GM18867 (cell line): Measurements from ENCODE around the gene ADAMTS8.
A peak's percentile ranks its signal among the peaks of the same experiment; 100 is the strongest.
"Not testable (repeated sequence)": the region's sequence is repeated elsewhere in the genome, so short reads cannot be mapped to it uniquely, and the experiment has no call there.

Source experiments
- ATAC-seq: cut with Tn5 transposase; IDR thresholded peaks from one replicate; pipeline ENCODE4 v1.9.1; 2021; ENCODE audit warnings: mild to moderate bottlenecking, moderate library complexity; ENCODE audit not compliant: unreplicated experiment

The ADAMTS8 gene

DNA sequence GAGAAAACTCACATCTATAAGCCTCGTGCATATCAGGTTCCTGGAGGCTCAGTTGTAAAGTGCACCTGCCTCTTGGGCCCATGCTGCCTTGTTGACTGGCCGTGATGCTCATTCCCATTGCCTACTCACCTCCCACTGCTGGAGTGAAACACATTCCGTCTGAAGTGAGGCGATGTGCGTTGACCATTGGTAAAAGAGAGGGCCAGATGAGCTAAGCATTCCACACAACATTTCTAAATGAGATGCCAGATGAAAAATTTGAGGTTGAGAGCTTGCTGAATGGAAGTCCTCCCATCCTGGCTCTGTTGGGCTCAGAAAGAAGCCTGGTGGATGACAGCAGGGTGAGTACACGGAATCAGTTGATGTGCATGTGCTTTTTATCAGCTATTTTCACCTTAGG is 11.5 kb upstream of the ADAMTS8 start:
- no peak for ATAC-seq

GRCh38 chr11:130439160-130439519 is 10.7 kb upstream of the ADAMTS8 start:
- ATAC-seq: no peak

DNA sequence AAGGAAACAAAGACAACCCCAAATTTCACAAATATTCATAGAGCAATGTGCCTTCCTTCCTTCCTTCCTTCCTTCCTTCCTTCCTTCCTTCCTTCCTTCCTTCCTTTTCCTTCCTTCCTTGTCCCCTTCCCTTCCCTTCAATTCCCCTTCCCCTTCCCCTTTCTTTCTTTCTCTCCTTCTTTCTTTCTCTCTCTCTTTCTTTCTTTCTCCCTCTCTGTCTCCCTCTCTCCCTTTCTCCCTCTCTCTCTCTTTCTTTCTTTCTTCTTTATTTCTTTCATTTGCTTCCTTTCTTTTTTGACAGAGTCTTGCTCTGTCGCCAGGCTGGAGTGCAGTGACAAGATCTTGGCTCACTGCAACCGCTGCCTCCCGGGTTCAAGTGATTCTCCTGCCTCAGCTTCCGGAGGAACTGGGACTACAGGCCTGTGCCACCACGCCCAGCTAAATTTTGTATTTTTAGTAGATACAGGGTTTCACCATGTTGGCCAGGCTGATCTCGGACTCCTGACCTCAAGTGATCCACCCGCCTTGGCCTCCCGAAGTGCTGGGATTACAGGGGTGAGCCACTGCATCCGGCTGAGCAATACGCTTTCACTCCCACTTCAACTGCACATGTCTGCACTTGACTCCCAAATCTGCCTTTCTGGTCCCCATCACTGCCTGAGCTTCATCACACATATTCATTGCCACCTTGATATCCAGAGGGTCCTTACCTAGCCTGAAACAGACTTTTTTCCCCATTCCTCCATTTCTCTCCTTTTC is 10.2 kb upstream of the ADAMTS8 start:
- ATAC-seq: not testable (repeated sequence)

GRCh38 chr11:130437848-130438247 is 9.4 kb upstream of the ADAMTS8 start:
- no peak for ATAC-seq

- no peak for ATAC-seq
Measured at GRCh38 chr11:130436171-130436570, 7.8 kb upstream of the ADAMTS8 start.

DNA sequence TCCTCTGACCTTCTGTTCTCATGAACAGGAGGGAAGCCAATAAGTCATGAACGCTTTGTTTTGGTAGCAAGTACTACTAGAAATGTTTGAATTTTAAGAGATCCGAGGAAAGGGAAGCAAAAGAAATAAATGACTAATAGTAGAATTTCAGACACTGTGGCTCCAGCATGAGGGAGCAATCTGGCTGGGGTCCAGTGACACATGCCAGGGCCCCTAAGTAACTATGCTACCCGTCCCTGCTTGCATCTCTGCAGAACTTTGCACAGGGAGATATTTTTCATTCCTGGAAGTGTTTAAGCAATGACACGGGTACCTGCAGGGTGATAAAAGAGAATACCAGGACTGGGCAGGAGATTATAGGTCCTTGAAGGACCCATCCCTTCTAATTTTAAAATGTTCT is 7.3 kb upstream of the ADAMTS8 start:
- no peak for ATAC-seq

DNA sequence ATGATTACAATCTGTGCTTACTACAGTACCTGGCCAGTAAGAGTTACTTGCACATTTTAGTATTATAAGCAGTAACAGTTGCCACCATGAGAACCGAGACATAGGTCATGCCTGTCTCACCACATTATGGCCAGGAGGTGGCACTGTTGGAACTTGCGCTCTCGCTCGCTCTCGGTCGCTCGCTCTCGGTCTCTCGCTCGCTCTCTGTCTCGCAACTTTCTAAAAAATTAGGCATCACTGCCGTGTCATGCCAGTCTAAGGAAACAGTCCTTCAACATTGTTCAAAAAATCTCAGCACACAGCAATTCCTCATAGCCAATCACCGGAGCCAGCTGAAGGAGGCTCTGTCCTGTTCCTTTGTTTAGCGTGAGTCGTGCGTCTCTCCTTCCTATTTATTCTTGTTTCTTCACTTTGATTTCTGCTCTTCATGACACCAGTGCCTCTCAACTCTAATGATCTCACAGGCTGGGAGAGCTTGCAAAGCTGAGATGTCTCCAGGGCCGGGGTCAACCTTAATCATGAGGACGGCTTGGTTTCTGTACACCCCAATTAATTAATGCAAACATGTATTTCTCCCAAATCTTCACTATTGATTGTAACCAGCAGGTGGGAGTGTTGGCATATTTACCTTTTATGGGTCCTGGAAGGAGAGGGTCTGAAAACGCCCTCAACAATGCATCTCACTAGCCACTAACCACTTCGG is 6.3 kb upstream of the ADAMTS8 start:
- peak; percentile 89 for ATAC-seq

DNA sequence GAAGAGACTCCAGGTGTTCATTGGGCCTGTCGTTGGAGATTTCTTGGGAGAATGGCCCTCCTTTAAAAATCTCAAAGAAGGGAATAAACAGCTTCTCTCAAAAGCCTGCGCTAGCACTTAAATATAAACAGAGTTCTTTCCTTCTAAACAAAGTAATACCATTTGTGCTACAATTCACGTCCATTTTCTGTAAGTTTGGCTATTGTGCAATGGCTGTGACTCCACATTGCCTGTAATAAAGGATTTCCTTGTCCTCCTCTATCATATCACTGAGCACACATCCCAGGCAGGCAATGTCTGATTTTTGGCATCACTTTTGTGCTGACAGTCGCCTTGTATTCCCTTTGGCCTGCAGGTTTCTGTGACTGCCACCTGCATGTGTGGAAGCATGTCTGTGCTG is 4.9 kb upstream of the ADAMTS8 start:
- ATAC-seq: no peak

DNA sequence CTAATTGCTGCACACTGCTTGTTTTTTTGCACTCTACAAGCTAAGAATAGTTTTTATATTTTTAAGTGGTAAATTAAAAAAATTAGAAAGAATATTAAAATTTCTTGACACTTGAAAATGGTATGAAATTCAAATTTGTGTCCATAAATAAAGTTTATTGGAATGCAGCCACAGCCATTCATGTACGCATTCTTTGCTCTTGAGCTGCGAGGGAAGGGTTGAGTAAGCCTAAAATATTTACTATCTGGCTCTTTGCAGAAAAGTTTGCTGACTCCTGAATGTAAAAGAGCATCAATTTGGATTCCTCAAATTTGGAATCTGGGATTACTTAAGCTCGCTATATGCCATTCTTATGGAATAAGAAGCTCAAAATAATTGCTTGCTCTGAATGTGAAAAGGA is 3.4 kb upstream of the ADAMTS8 start:
- no peak for ATAC-seq

DNA sequence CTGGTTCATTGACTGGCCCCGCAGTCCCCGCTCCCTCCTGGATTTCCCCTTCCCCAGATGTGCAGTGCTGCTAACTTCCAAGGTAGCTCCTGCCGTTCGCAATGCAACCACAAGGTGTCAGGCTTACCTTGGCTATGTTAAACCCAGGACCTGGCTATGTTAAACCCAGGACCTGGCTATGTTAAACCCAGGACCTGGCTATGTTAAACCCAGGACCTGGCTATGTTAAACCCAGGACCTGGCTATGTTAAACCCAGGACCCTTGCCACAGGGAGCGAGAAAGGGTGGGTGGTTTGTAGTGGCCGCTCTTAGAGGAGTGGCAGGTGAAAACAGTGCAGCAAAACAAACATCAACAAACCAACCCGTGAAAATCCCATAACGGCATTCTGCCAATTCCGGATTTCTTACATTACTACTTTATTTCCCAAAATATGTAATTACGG is 2.9 kb upstream of the ADAMTS8 start:
- ATAC-seq: peak; percentile 40

- ATAC-seq: no peak
Measured at GRCh38 chr11:130429983-130430382, 1.6 kb upstream of the ADAMTS8 start.

DNA sequence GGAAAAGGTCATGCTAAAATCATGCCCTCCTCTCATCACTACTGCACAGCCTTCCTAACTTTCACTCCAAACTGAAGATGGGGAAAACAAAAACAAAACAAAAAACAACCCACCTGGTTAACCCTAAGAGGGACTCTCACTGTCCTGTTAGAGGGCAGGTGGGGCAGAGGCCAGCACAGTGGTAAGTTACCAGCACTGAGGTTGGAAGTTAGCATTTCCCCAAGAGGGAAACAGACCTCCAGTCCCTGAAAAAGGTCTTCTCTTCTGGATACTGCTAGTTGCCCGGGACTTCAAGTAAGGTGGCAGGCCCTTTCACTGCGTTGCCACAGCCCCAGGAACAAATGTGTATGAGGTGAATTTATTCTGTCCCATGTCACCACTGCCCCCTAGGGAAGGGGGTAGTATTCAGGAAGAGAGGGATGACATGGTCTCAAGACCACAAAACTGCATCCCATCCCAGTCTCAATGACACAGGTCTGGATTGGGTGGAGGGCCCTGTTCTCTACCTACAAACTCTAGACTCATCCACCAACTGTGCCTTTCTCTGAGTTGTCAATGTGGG is 792 bp upstream of the ADAMTS8 start:
- no peak for ATAC-seq

DNA sequence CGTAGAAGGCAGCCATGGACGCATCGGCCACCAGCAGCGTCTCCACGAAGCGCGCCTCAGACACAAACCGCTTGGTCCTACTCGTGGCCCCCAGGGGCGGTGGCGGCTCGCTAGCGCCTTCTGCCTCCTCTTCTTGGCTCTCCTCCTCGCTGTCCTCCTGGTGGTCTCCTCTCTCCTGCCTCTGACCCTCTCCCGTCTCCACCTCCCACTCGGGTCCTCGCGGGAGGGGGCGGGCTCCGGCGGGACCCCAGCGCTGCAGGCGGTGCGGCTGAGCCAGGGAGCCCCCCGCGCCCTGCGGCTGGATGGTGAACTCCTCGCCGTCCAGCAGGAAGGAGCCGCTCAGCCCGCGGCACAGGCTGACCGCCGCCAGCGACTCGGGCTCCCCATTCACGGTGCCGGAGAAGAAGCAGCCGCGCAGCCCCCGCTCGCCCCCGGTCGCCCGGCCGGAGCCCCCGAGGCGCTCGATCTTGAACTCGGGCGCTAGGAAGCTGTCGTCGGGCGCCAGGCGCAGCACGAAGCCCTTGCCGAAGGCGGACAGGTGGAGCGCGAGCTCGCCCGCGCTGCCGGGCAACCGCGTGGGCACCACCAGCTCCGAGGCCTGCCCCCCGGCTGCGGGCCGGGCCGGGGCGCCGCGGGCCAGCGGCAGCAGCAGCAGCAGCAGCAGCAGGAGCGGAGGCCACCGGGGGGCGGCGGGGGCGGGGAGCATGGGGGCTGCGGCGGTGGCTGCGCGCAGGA is 661 bp downstream of the ADAMTS8 start:
- ATAC-seq: no peak

GRCh38 chr11:130426837-130427341 is 1.5 kb downstream of the ADAMTS8 start:
- no peak for ATAC-seq

DNA sequence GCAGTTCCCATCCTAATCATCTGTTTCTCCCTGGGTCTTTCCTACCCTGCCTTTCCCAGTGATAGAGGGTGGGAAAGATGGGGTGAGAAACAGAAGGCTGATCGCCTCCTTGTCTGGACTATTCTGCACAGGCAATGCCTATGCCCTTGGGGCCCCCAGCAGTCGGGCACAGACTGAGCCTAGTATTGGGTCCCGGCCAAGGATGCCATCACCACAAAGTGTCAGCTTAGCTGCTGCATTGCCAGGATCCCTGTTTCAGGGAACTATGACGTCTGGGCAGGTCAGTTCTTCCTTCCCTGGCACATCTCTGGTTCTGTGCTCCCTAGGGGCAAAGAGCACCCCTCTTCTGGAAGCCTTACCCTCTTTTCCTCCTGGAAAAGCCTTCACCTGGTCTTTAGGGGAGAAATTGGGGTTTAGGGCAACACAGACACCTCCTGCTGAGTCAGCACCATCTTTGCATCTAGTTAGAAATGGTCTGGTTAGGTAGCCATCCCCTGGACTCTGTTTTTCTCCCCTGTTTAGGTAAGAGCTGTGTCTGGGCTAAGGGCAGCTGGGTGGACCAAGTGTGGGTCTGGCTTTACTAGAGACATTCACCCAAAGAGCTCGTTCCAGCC is 2.1 kb downstream of the ADAMTS8 start:
- no peak for ATAC-seq

DNA sequence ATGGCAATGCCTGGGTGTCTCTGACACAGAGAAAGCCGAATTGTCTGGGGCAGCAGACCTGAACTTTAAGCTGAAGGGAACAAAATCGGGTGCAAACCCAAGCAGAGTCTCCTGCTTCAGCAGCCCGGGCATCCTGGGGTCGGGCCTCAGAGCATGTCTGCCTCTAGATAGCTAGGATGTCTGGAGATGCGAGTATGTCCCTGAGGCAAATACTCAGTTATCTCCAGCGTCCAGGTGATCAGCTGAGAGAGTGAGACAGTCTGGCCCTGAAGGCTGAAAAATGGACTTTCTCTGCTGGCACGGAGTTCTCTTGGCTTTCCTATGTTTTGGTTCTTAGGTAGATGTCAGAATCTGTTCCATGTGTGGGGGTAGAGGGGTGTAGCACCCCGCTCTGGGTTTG is 3.3 kb downstream of the ADAMTS8 start:
- ATAC-seq: no peak

DNA sequence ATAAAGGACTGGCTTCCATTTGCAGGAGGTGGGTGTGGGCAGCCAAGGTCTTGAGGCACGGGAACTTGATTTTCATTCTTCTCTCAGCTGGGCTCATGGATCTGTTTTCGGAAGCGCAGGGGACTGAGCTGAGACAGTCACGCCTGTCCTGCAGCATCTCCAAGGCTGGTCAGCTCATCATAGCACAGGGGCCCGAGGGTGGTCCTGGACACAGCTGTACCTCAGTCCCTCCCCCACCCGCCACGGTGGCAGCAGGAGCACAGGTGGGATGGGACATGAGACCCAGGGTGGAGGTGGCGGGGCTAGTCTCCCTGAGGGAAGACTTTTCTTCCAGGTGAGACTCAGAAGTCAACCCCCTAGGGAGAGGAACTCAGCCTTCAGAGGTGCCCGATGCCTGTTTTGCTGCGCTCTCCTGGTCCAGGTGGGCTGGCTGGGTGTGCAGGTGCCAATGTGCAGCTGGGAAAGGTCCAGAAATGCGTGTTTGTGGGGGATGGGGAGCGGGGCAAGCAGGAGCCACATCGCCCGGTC is 3.7 kb downstream of the ADAMTS8 start:
- no peak for ATAC-seq

DNA sequence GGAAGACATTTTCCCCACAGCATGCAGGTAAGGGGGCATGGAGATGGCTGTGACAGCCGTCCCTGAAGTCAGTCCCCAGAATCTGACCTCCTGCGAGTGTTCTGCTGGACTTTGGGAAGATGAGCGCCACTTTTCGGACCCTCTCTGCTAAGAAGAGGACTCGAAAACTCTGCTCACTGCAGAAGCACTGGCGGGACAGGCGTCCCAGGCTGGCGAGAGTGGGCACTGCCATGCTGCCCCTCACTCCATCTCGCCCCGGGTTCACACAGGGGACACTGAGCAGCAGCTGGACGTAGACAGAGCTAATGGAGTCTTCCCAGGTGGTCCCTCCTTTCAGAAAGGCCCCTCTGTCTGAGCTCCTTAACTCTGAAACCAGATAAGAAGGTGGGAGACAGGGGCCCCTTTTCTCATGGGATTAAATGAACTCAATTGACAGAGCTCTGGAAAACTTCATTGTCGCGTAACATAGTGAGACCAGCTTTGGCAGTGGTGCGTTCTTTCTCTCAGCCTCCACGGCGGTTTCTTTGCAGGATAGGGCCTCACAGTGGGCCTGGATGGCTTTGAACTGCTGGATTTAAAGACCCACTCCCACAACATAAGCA is 4.8 kb downstream of the ADAMTS8 start:
- ATAC-seq: no peak

GRCh38 chr11:130422251-130422995 is 6.0 kb downstream of the ADAMTS8 start:
- no peak for ATAC-seq

GRCh38 chr11:130421697-130422096 is 6.7 kb downstream of the ADAMTS8 start:
- no peak for ATAC-seq
